Epithelial cell of proximal tubule (primary cell): Measurements from ENCODE around the gene C11orf68. TPM values are rescaled to one million over a fixed set of nuclear protein-coding genes. Genes with fewer than 3 reads are reported as not detected.

ENCODE experiments used
- DNase-seq: peaks from one replicate; pipeline ENCODE4 v3.0.0-alpha.2; 2011; ENCODE audit warnings: low read depth
- H3K4me3 ChIP-seq: 2 replicates; pipeline ENCODE4 v1.5.1; 2011; ENCODE audit warnings: low read depth, mild to moderate bottlenecking, low read length
- total RNA-seq: library from RNA; depleted of rRNA; stranded (reverse); fragments of >200 nt; gene quantifications from 2 replicates; pipeline ENCODE4 v1.2.3, GENCODE V29; 2015
- TF ChIP-seq, protein P1 (sequence below): conservative IDR thresholded peaks from 2 replicates; pipeline ENCODE4 v1.5.1; 2012; ENCODE audit warnings: low read depth, mild to moderate bottlenecking, low read length

Gene C11orf68
- total RNA-seq, 1 donor from 2014 or later, result 6.6 TPM

DNA sequence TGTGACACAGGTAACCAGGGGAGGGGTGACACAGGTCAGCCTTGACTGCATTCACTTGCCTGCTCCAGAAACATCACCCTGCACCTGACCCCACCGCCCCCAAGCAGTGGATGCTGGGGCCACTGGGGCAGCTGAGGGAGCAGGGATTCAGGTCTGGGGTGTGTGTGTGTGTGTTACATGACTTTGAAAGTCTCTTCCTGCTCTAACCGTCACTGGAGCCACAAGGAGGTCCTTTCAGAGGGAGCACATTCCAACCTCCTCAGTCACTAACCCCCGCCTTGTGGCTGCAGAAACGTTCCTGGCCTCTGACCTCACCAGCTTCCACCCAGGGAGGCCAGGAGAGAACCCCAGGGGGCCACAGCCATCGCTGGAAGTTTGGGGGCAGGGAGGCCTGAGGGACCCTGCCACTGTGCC, 15.8 kb downstream of the C11orf68 start:
- TF ChIP-seq, protein P1, sequence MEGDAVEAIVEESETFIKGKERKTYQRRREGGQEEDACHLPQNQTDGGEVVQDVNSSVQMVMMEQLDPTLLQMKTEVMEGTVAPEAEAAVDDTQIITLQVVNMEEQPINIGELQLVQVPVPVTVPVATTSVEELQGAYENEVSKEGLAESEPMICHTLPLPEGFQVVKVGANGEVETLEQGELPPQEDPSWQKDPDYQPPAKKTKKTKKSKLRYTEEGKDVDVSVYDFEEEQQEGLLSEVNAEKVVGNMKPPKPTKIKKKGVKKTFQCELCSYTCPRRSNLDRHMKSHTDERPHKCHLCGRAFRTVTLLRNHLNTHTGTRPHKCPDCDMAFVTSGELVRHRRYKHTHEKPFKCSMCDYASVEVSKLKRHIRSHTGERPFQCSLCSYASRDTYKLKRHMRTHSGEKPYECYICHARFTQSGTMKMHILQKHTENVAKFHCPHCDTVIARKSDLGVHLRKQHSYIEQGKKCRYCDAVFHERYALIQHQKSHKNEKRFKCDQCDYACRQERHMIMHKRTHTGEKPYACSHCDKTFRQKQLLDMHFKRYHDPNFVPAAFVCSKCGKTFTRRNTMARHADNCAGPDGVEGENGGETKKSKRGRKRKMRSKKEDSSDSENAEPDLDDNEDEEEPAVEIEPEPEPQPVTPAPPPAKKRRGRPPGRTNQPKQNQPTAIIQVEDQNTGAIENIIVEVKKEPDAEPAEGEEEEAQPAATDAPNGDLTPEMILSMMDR, result no peak

DNA sequence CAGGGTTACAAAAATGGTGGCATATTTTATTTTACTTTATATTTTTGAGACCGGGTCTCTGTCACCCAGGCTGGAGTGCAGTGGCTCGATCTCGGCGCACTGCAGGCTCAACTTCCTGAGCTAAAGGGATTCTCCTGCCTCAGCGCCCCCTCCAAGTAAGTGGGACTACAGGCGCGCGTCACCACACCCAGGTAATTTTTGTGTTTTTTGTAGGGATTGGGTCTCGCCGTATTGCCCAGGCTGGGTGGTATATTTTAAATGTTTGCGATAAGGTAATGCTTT, 18.0 kb downstream of the C11orf68 start:
- DNase-seq, result no peak
- H3K4me3 ChIP-seq, result peak overlapping the region; percentile 80
- TF ChIP-seq, protein P1, result no peak

More for the DNA sequence above, 15.8 kb downstream of the C11orf68 start:
- no peak for DNase-seq
- H3K4me3 ChIP-seq, result no peak overlapping the region

DNA sequence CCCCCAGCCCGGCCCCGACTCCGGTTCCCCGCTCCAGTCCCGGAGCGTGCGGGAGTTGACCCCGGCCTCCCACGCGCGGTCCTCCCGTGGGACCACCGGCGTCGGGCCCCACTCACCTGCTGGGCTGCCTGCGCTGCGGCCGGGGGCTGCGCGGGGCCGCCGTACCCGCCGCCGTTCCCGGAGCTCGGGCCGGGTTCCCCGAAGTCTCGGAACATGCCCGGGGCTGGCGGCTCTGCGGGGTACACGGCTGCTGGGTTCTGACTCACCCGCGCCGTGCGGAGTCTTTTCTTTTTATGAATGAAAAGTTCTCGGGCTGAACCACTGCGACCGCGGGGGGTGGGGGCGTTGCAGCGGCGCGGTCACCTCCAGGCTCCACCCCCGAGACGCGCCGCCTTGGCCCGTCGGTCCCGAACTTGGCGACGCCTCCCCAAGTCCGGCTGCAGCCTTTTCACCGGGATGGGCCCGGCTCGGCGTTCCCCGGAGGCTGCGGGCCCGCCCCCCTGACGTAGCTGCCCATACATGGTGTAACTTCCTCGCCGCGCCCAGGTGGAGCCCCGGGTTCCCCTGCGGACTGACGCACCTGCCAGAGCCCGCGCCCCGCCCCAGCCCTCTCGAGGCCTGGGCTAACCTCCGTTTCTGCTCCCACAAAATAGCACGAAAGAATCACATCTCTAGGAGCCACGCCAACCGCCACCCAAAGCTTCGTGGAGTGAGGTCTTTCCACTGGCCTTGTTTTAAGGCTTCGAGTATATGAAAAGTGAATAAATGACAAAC, 18.6 kb downstream of the C11orf68 start, which contains the start of gene FOSL1:
Gene FOSL1 (minus strand): TSS at position 264 of the 774 bp plus-strand sequence. CDS start 49 bp downstream, at position 215.
- no peak for DNase-seq
- H3K4me3 ChIP-seq, result peak within 1 kb of the TSS; percentile 80
- TF ChIP-seq, protein P1, result no peak

DNA sequence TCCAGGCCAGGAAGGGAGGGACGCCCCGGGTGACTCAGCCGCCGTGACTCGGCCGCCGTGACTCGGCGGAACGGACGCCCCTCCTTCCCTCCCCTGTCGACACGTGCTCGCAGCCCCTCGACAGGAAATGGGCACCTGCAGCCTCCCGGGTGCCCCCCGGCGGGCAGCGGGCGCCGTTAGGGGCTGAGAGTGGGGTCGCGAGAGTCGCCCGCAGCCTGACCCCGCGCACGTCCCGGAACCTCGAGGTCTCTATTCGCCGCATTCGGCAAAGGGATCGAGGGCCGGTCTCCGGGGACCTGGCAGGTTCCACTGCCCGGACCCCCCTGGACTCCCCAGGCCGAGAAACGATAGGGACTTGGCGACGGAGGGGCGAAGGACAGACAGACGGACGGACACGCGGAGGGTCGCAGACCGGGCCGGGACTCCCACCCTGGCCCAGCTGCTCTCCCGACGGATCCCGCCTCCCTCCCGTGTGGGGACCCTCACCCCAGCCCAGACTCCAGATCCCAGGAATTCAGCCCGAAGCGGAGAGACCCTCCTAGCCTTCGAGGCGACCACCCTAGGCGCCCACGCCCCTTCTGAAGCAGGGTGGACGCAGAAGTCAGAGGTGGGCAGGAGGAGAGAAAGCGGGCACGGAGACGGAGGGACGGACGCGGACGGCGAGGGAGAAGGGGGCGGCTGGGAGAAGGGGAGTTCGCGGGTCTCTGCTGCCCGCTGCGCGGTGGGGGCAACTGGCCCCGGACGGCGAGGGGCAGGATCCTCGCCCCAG, 19.3 kb downstream of the C11orf68 start:
- peak overlapping the region; percentile 80 for H3K4me3 ChIP-seq
- TF ChIP-seq, protein P1, result no peak
- no peak for DNase-seq

DNA sequence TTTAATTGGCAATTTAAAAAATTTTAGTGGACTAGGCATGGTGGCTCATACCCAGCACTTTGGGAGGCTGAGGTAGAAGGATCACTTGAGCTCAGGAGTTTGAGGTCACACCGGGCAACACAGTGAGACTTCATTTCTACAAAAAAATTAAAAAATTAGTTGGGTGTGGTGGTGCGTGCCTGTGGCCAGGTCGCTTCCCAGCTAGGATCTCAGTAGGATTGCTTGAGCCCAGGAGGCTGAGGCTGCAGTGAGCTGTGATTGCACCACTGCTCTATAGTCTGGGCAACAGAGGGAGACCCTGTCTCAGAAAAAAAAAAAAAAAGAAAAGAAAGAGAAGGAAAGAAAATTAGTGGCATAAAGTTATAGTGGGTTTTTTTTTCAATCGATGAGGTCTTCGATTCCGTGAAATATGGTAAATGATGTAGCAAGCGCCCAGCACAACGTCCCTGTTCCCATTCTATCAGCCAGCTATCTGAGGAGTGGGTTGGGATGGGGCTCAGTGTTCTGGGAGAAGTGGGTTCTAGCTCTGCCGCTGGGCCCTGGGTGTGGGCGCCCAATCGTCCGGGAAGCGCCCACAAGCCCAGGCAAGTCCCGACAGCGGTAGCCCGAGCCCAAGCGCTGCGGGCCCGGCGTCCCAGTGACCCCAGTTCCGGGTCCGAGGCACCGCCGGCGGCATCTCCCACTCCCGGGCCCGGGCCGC, 20.1 kb downstream of the C11orf68 start:
- no peak for DNase-seq
- TF ChIP-seq, protein P1, result no peak
- H3K4me3 ChIP-seq, result peak overlapping the region; percentile 80

DNA sequence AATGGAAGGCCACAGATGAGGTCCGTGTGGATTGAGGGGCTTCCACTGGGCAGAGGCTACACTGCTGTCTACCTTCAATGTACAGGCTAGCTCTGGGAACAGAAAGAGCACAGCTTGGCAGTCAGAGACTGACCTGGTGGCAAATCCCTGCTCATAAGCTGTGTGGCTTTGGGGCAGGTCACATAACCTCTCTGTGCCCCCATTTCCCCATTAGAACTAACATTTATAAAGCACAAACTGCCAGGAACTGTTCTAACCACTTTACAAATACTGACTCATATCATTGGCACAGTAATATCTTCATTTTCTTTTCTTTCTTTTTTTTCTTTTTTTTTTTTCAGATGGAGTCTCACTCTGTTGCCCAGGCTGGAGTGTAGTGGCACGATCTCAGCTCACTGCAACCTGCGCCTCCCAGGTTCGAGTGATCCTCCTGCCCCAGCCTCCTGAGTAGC, 21.8 kb downstream of the C11orf68 start:
- no peak overlapping the region for H3K4me3 ChIP-seq
- TF ChIP-seq, protein P1, result no peak
- DNase-seq, result no peak
